GM18867 (cell line): ENCODE data around the gene ARHGAP9.
"Not testable (repeated sequence)": the region's sequence is repeated elsewhere in the genome, so short reads cannot be mapped to it uniquely, and the experiment has no call there.

ENCODE experiments used
- ATAC-seq: cut with Tn5 transposase; IDR thresholded peaks from one replicate; pipeline ENCODE4 v1.9.1; 2021; ENCODE audit warnings: mild to moderate bottlenecking, moderate library complexity; ENCODE audit not compliant: unreplicated experiment

The ARHGAP9 gene

GRCh38 chr12:57517718-57518117, 38.1 kb upstream of the ARHGAP9 start:
- ATAC-seq = not testable (repeated sequence)

- no peak for ATAC-seq
These were observed 37.5 kb upstream of the ARHGAP9 start for GRCh38 chr12:57517187-57517586.

- ATAC-seq = no peak
These were observed 37.0 kb upstream of the ARHGAP9 start for GRCh38 chr12:57516617-57517153.

- no peak for ATAC-seq
These were observed 36.4 kb upstream of the ARHGAP9 start for GRCh38 chr12:57515934-57516541.

- ATAC-seq = no peak
These were observed 35.8 kb upstream of the ARHGAP9 start for GRCh38 chr12:57515408-57515933.

GRCh38 chr12:57514720-57515407, 35.2 kb upstream of the ARHGAP9 start:
- ATAC-seq = no peak

GRCh38 chr12:57514246-57514645, 34.6 kb upstream of the ARHGAP9 start:
- not testable (repeated sequence) for ATAC-seq

- not testable (repeated sequence) for ATAC-seq
These were observed 34.0 kb upstream of the ARHGAP9 start for GRCh38 chr12:57513677-57514076.

- no peak for ATAC-seq
These were observed 33.6 kb upstream of the ARHGAP9 start for GRCh38 chr12:57513266-57513665.

- ATAC-seq = no peak
These were observed 33.0 kb upstream of the ARHGAP9 start for GRCh38 chr12:57512665-57513064.

- ATAC-seq = no peak
These were observed 32.1 kb upstream of the ARHGAP9 start for GRCh38 chr12:57511588-57512325.

- ATAC-seq = no peak
These were observed 31.5 kb upstream of the ARHGAP9 start for GRCh38 chr12:57511161-57511560.

GRCh38 chr12:57507796-57508195, 28.1 kb upstream of the ARHGAP9 start:
- ATAC-seq = not testable (repeated sequence)

- ATAC-seq = not testable (repeated sequence)
These were observed 26.9 kb upstream of the ARHGAP9 start for GRCh38 chr12:57506541-57506940.

- ATAC-seq = not testable (repeated sequence)
These were observed 22.8 kb upstream of the ARHGAP9 start for GRCh38 chr12:57502311-57502969.

- ATAC-seq = no peak
These were observed 20.5 kb upstream of the ARHGAP9 start for GRCh38 chr12:57500213-57500612.

GRCh38 chr12:57498571-57498970, 18.9 kb upstream of the ARHGAP9 start:
- no peak for ATAC-seq

- ATAC-seq = no peak
These were observed 18.5 kb upstream of the ARHGAP9 start for GRCh38 chr12:57498132-57498502.

GRCh38 chr12:57497223-57498131, 17.8 kb upstream of the ARHGAP9 start:
- ATAC-seq = no peak

- no peak for ATAC-seq
These were observed 17.2 kb upstream of the ARHGAP9 start for GRCh38 chr12:57496822-57497221.
